Endothelial cell (in vitro differentiated cells): ENCODE results near the gene PLA2G2E. TPM values are rescaled to one million over a fixed set of nuclear protein-coding genes. Genes with fewer than 3 reads are reported as not detected.

Experiments
- DNase-seq: peaks from one replicate; pipeline ENCODE4 v3.0.0; 2021; ENCODE audit warnings: low spot score
- H3K27ac Mint-ChIP-seq: one replicate; pipeline ENCODE4 v1.8.0; 2021; ENCODE audit warnings: mixed read lengths, inconsistent platforms; ENCODE audit not compliant: unreplicated experiment
- H3K27me3 Mint-ChIP-seq: one replicate; pipeline ENCODE4 v1.8.0; 2021; ENCODE audit warnings: mild to moderate bottlenecking, moderate library complexity, mixed read lengths, inconsistent platforms; ENCODE audit not compliant: unreplicated experiment
- H3K36me3 Mint-ChIP-seq: one replicate; pipeline ENCODE4 v1.8.0; 2021; ENCODE audit warnings: mild to moderate bottlenecking, low read depth, mixed read lengths, inconsistent platforms; ENCODE audit not compliant: unreplicated experiment
- H3K4me1 Mint-ChIP-seq: one replicate; pipeline ENCODE4 v1.8.0; 2021; ENCODE audit warnings: mild to moderate bottlenecking, mixed read lengths, inconsistent platforms; ENCODE audit not compliant: unreplicated experiment
- H3K4me3 Mint-ChIP-seq: one replicate; pipeline ENCODE4 v1.8.0; 2021; ENCODE audit warnings: mild to moderate bottlenecking, mixed read lengths, inconsistent platforms; ENCODE audit not compliant: unreplicated experiment
- H3K9me3 Mint-ChIP-seq: one replicate; pipeline ENCODE4 v1.8.0; 2021; ENCODE audit warnings: mixed read lengths, inconsistent platforms; ENCODE audit not compliant: unreplicated experiment
- total RNA-seq: library from RNA; stranded (reverse); fragmentation: NEBNext Ultra II Directional; extraction: Animal tissue kit (Norgen Biotek cat#: 25700); gene quantifications from one replicate; pipeline ENCODE4 v1.2.1, GENCODE V29; 2021; ENCODE audit not compliant: unreplicated experiment
- TF ChIP-seq, protein P1 (sequence below): fragments of 200-600 bp; sonication (generic); IDR thresholded peaks from one replicate; pipeline ENCODE4 v1.5.0; 2021; ENCODE audit warnings: antibody characterized with exemption; ENCODE audit not compliant: unreplicated experiment

Gene PLA2G2E
- total RNA-seq, 1 donor from 2014 or later = not detected

GRCh38 chr1:19903621-19904020, 19.8 kb downstream of the PLA2G2E start:
- no peaks in the 10 kb centered on the region for H3K27me3 Mint-ChIP-seq
- no peaks in the 10 kb centered on the region for H3K4me1 Mint-ChIP-seq
- H3K4me3 Mint-ChIP-seq = no peak overlapping the region
- TF ChIP-seq, protein P1, sequence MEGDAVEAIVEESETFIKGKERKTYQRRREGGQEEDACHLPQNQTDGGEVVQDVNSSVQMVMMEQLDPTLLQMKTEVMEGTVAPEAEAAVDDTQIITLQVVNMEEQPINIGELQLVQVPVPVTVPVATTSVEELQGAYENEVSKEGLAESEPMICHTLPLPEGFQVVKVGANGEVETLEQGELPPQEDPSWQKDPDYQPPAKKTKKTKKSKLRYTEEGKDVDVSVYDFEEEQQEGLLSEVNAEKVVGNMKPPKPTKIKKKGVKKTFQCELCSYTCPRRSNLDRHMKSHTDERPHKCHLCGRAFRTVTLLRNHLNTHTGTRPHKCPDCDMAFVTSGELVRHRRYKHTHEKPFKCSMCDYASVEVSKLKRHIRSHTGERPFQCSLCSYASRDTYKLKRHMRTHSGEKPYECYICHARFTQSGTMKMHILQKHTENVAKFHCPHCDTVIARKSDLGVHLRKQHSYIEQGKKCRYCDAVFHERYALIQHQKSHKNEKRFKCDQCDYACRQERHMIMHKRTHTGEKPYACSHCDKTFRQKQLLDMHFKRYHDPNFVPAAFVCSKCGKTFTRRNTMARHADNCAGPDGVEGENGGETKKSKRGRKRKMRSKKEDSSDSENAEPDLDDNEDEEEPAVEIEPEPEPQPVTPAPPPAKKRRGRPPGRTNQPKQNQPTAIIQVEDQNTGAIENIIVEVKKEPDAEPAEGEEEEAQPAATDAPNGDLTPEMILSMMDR = no peak
- peaks cover 16% of the 10 kb centered on the region for H3K36me3 Mint-ChIP-seq
- DNase-seq = no peak
- H3K27ac Mint-ChIP-seq = no peak overlapping the region
- no peaks in the 10 kb centered on the region for H3K9me3 Mint-ChIP-seq

DNA sequence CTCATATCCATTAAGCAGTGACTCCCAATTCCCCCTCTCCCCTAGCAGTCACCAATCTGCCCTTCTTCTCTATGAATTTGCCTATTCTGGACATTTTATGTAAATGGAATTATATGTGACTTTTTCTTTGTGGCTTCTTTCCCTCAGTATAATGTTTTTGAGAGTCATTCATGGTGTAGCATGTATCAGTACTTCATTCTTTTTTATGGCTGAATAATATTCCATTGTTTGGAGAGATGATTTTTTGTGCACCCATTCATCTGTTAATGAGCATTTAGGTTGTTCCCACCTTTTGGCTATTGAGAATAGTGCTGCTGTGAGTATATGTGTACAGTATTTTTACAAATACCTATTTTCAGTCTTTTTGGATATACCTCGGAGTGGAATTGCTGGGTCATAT, 21.8 kb downstream of the PLA2G2E start:
- no peak overlapping the region for H3K27ac Mint-ChIP-seq
- TF ChIP-seq, protein P1 = no peak
- H3K36me3 Mint-ChIP-seq = peaks cover 16% of the 10 kb centered on the region
- no peaks in the 10 kb centered on the region for H3K4me1 Mint-ChIP-seq
- H3K27me3 Mint-ChIP-seq = no peaks in the 10 kb centered on the region
- no peaks in the 10 kb centered on the region for H3K9me3 Mint-ChIP-seq
- no peak for DNase-seq
- H3K4me3 Mint-ChIP-seq = no peak overlapping the region

GRCh38 chr1:19894218-19894617, 29.2 kb downstream of the PLA2G2E start:
- Mint-ChIP-seq H3K27ac (no peak overlapping the region), H3K27me3 (no peaks in the 10 kb centered on the region), H3K4me3 (no peak overlapping the region), H3K36me3 (peaks cover 23% of the 10 kb centered on the region), H3K4me1 (peaks cover 8% of the 10 kb centered on the region), H3K9me3 (no peaks in the 10 kb centered on the region)
- DNase-seq = no peak
- TF ChIP-seq, protein P1 = no peak

GRCh38 chr1:19893687-19894086, 29.7 kb downstream of the PLA2G2E start:
- no peaks in the 10 kb centered on the region for H3K27me3 Mint-ChIP-seq
- no peak for DNase-seq
- peaks cover 18% of the 10 kb centered on the region for H3K36me3 Mint-ChIP-seq
- H3K9me3 Mint-ChIP-seq = no peaks in the 10 kb centered on the region
- TF ChIP-seq, protein P1 = no peak
- no peak overlapping the region for H3K27ac Mint-ChIP-seq
- no peak overlapping the region for H3K4me3 Mint-ChIP-seq
- peaks cover 8% of the 10 kb centered on the region for H3K4me1 Mint-ChIP-seq

DNA sequence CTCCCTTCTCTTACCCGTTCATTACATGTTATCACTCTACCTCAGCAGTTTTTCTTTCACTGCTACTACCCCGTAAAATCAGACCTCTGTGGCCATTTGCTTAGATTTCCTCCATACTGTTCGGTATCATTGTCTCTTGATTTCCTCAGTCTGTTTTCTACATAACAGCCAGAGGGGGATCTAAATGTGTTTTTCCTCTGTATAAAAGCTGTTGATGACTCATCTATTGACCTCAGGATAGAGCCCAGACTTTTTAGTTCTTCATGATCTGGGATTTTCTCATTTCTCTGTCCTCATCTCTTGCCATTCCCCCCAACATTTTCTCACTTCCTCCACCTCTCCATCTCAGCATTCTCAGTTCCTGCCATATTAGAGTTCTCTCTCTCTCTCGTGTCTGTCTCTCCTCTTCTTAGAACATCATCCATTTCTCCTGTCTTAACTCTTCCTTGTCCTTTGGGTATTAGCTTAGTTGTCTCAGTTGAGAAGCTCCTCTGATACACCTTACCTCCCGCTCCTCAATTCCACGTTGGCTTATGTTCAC, 30.7 kb downstream of the PLA2G2E start:
- no peaks in the 10 kb centered on the region for H3K27me3 Mint-ChIP-seq
- no peak overlapping the region for H3K27ac Mint-ChIP-seq
- TF ChIP-seq, protein P1 = no peak
- peaks cover 14% of the 10 kb centered on the region for H3K4me1 Mint-ChIP-seq
- H3K4me3 Mint-ChIP-seq = no peak overlapping the region
- no peaks in the 10 kb centered on the region for H3K9me3 Mint-ChIP-seq
- H3K36me3 Mint-ChIP-seq = peaks cover 18% of the 10 kb centered on the region
- no peak for DNase-seq
